ENCODE data around the gene PDILT.

DNA sequence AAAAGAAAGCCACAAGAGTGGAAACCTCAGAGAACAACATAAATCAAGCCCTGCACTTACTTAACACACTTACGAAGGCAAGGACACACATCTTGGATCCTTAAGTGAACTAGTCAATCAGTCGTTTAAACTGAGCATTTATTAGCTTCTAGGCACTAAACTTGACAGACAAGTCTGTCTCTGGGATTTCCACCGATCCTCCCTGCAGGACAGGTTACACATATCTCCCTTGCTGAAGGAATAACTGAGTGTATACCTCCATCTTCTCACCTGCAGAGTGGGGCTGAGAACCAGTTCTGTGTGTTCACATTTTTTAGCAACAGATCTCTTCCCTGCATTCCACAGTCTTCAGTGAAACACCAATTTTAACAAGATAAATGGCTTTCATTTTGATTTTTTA lies 86.1 kb downstream of the PDILT start:
- TF ChIP-seq, protein P1, sequence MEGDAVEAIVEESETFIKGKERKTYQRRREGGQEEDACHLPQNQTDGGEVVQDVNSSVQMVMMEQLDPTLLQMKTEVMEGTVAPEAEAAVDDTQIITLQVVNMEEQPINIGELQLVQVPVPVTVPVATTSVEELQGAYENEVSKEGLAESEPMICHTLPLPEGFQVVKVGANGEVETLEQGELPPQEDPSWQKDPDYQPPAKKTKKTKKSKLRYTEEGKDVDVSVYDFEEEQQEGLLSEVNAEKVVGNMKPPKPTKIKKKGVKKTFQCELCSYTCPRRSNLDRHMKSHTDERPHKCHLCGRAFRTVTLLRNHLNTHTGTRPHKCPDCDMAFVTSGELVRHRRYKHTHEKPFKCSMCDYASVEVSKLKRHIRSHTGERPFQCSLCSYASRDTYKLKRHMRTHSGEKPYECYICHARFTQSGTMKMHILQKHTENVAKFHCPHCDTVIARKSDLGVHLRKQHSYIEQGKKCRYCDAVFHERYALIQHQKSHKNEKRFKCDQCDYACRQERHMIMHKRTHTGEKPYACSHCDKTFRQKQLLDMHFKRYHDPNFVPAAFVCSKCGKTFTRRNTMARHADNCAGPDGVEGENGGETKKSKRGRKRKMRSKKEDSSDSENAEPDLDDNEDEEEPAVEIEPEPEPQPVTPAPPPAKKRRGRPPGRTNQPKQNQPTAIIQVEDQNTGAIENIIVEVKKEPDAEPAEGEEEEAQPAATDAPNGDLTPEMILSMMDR (conservative IDR thresholded peaks at IDR 0.05): no peak
- TF ChIP-seq EZH2 (IDR thresholded peaks at IDR 0.05; ENCODE audit: low read depth): no peak
